ENCODE results near the gene ALG12. TPM values are rescaled to one million over a fixed set of nuclear protein-coding genes. Genes with fewer than 3 reads are reported as not detected.

Gene ALG12
- total RNA-seq, 3 donors from 2014 or later (not counting 1 experiment from before 2014, with no cell fraction given), result 17.2 to 22.7 (median 19.2) TPM

GRCh38 chr22:49961601-49962011 lies 43.4 kb upstream of the ALG12 start:
- H3K4me3 ChIP-seq (ENCODE audit: low read length), result peak overlapping the region; percentile 60
- Mint-ChIP-seq H3K27me3 (ENCODE audit: low read depth in 2 of 2) (no peaks in the 10 kb centered on the region), H3K9me3 (no peaks in the 10 kb centered on the region), H3K36me3 (no peaks in the 10 kb centered on the region), H3K4me3 (peak overlapping the region; percentile 90), H3K27ac (peak overlapping the region; percentile 88 to 90), H3K4me1 (peaks cover 5 to 30% of the 10 kb centered on the region in 2 donors)
- DNase-seq, result no peak
- under 1% methylated on average over 49 of the region's 49 CpGs for WGBS (ENCODE audit: insufficient coverage)
- peaks cover 19% of the 10 kb centered on the region for H3K36me3 ChIP-seq (ENCODE audit: control insufficient read depth, insufficient read depth, low read length)
- no peak for TF ChIP-seq CTCF (IDR thresholded peaks at IDR 0.05)
- intact Hi-C loops (cut with micrococcal nuclease), result loop anchor here (2.0 kb wide), 1 partner anchor 25 kb away; no protein-coding TSS in a partner anchor
- peak overlapping the region; percentile 86 for H3K27ac ChIP-seq (ENCODE audit: low read length)
- H3K27me3 ChIP-seq (ENCODE audit: control insufficient read depth, insufficient read depth, low read length), result no peaks in the 10 kb centered on the region
- no peak for ATAC-seq
- no peaks in the 10 kb centered on the region for H3K9me3 ChIP-seq (ENCODE audit: control insufficient read depth, insufficient read depth, low read length)
- H3K4me1 ChIP-seq (ENCODE audit: control insufficient read depth, insufficient read depth, low read length), result peaks cover 46% of the 10 kb centered on the region

- WGBS (ENCODE audit: insufficient coverage), result under 1% methylated on average over 84 of the region's 84 CpGs
- Histone ChIP-seq H3K36me3 (ENCODE audit: control insufficient read depth, insufficient read depth, low read length) (peaks cover 19% of the 10 kb centered on the region), H3K4me1 (ENCODE audit: control insufficient read depth, insufficient read depth, low read length) (peaks cover 41% of the 10 kb centered on the region), H3K27ac (ENCODE audit: low read length) (no peak overlapping the region), H3K27me3 (ENCODE audit: control insufficient read depth, insufficient read depth, low read length) (no peaks in the 10 kb centered on the region), H3K4me3 (ENCODE audit: low read length) (peak overlapping the region; percentile 60), H3K9me3 (ENCODE audit: control insufficient read depth, insufficient read depth, low read length) (no peaks in the 10 kb centered on the region)
- no peak for ATAC-seq
- H3K4me3 Mint-ChIP-seq, result peak overlapping the region; percentile 90
- peaks cover 5 to 28% of the 10 kb centered on the region in 2 donors for H3K4me1 Mint-ChIP-seq
- DNase-seq, result peak; percentile 59 to 63
- intact Hi-C loops (cut with micrococcal nuclease), result loop anchor here (2.0 kb wide), 1 partner anchor 24 kb away; no protein-coding TSS in a partner anchor
- no peaks in the 10 kb centered on the region for H3K9me3 Mint-ChIP-seq
- no peaks in the 10 kb centered on the region for H3K27me3 Mint-ChIP-seq (ENCODE audit: low read depth in 2 of 2)
- no peaks in the 10 kb centered on the region for H3K36me3 Mint-ChIP-seq
- no peak for TF ChIP-seq CTCF (IDR thresholded peaks at IDR 0.05)
- peak overlapping the region; percentile 88 to 90 for H3K27ac Mint-ChIP-seq
Measured at GRCh38 chr22:49961005-49961600, 42.9 kb upstream of the ALG12 start.

GRCh38 chr22:49960159-49961004 lies 42.1 kb upstream of the ALG12 start, which contains the start of gene PIM3:
Gene PIM3, plus strand, starts transcription at chr22:49960772. Its CDS starts 176 bp downstream, at chr22:49960948.
- no peaks in the 10 kb centered on the region for H3K9me3 Mint-ChIP-seq
- no peak for TF ChIP-seq CTCF (IDR thresholded peaks at IDR 0.05)
- Histone ChIP-seq H3K27ac (ENCODE audit: low read length) (peak within 1 kb of the TSS; percentile 86), H3K27me3 (ENCODE audit: control insufficient read depth, insufficient read depth, low read length) (no peaks in the 10 kb centered on the region), H3K4me3 (ENCODE audit: low read length) (peak within 1 kb of the TSS; percentile 60), H3K4me1 (ENCODE audit: control insufficient read depth, insufficient read depth, low read length) (peaks cover 35% of the 10 kb centered on the region), H3K36me3 (ENCODE audit: control insufficient read depth, insufficient read depth, low read length) (peaks cover 19% of the 10 kb centered on the region), H3K9me3 (ENCODE audit: control insufficient read depth, insufficient read depth, low read length) (no peaks in the 10 kb centered on the region)
- H3K4me3 Mint-ChIP-seq, result peak within 1 kb of the TSS; percentile 90
- WGBS (ENCODE audit: insufficient coverage), result under 1% methylated on average over 137 of the region's 137 CpGs
- peaks cover 5 to 26% of the 10 kb centered on the region in 2 donors for H3K4me1 Mint-ChIP-seq
- no peaks in the 10 kb centered on the region for H3K36me3 Mint-ChIP-seq
- intact Hi-C loops (cut with micrococcal nuclease), result loop anchor here (2.0 kb wide), 1 partner anchor 24 kb away; no protein-coding TSS in a partner anchor
- H3K27ac Mint-ChIP-seq, result peak within 1 kb of the TSS; percentile 88 to 90
- peak; percentile 89 to 96 for DNase-seq
- no peaks in the 10 kb centered on the region for H3K27me3 Mint-ChIP-seq (ENCODE audit: low read depth in 2 of 2)
- peak; percentile 70 to 87 (median 77) for ATAC-seq
